Prostate gland (tissue), 2 donors: ENCODE measurements around the gene PLCH2. TPM values are rescaled to one million over a fixed set of nuclear protein-coding genes. Genes with fewer than 3 reads are reported as not detected.

Source experiments
- DNase-seq: peaks from one replicate; pipeline ENCODE4 v3.0.0-alpha.2; 2019; ENCODE audit warnings: low spot score
- H3K27ac ChIP-seq, 2 donors: fragments of 200-600 bp; sonication (generic); 2 replicates each; pipeline ENCODE4 v1.5.1; 2017 to 2019
- H3K27me3 ChIP-seq: fragments of 200-600 bp; sonication (generic); replicated peaks from 2 replicates; pipeline ENCODE4 v1.5.1; 2019; ENCODE audit not compliant: insufficient read depth
- H3K36me3 ChIP-seq, 2 donors: fragments of 200-600 bp; sonication (generic); 1 replicate in 1 of 2; 2 replicates in 1 of 2; pipeline versions ENCODE4 v1.5.1 to v1.8.1; 2017 to 2019
- H3K4me1 ChIP-seq: fragments of 200-600 bp; sonication (generic); replicated peaks from 2 replicates; pipeline ENCODE4 v1.5.1; 2019
- H3K4me3 ChIP-seq, 2 donors: fragments of 200-600 bp; sonication (generic); 2 replicates each; pipeline ENCODE4 v1.5.1; 2017 to 2019
- H3K9me3 ChIP-seq: fragments of 200-600 bp; sonication (generic); 2 replicates; pipeline ENCODE4 v1.5.1; 2017
- CTCF ChIP-seq, 4 experiments: fragments of 200-600 bp in 2 of 4; fragments of 450-650 bp in 2 of 4; sonication (generic) in 2 of 4; IDR thresholded peaks; 1 replicate in 3 of 4; 2 replicates in 1 of 4; pipeline ENCODE4 v1.5.1; 2016 to 2019; ENCODE audit warnings: antibody characterized with exemption in 4 of 4, mild to moderate bottlenecking in 2 of 4, moderate library complexity in 2 of 4
- POLR2A ChIP-seq: fragments of 450-650 bp; IDR thresholded peaks from one replicate; pipeline ENCODE4 v1.6.1; 2016; ENCODE audit warnings: antibody characterized with exemption, mild to moderate bottlenecking
- POLR2AphosphoS5 ChIP-seq: sonication (generic); formaldehyde crosslinking; IDR thresholded peaks from one replicate; pipeline ENCODE4 v1.6.1; 2017; ENCODE audit warnings: antibody characterized with exemption
- WGBS: methylation state at CpG from one replicate; pipeline ENCODE4 v1.1.5; 2018; 5-methylcytosine and 5-hydroxymethylcytosine counted together
- intact Hi-C: fragments of 100-400 bp; cut with DNase I; formaldehyde crosslinking; loops from one replicate; pipeline ENCODE4 v1.14.2; 2022
- total RNA-seq, 2 donors: library from RNA; depleted of rRNA; stranded (reverse); fragments of >200 nt; gene quantifications; one replicate each; pipeline ENCODE4 v1.1.0, GENCODE V29; 2016

The PLCH2 gene
- total RNA-seq, 2 donors from 2014 or later = 29.8 to 41.0 TPM

- H3K4me1 ChIP-seq = no peaks in the 10 kb centered on the region
- no peaks in the 10 kb centered on the region for H3K27me3 ChIP-seq
- WGBS = 73% methylated on average over 15 of the region's 17 CpGs
- no peaks in the 10 kb centered on the region for H3K9me3 ChIP-seq
- TF ChIP-seq POLR2AphosphoS5 (no peak), CTCF (IDR thresholded peaks at IDR 0.05) (no peak), POLR2A (no peak)
- no peak for DNase-seq
- no peak overlapping the region for H3K4me3 ChIP-seq
- no peak overlapping the region for H3K27ac ChIP-seq
- no peaks in the 10 kb centered on the region for H3K36me3 ChIP-seq
- intact Hi-C loops = no loop called here
Observed at GRCh38 chr1:2474104-2474844, 1.8 kb upstream of the PLCH2 start.

GRCh38 chr1:2474933-2475371, 1.1 kb upstream of the PLCH2 start:
- Histone ChIP-seq H3K9me3 (no peaks in the 10 kb centered on the region), H3K36me3 (no peaks in the 10 kb centered on the region), H3K27ac (no peak overlapping the region), H3K4me3 (no peak overlapping the region), H3K27me3 (no peaks in the 10 kb centered on the region), H3K4me1 (peaks cover 1% of the 10 kb centered on the region)
- no peak for TF ChIP-seq CTCF (IDR thresholded peaks at IDR 0.05)
- TF ChIP-seq POLR2A = no peak
- TF ChIP-seq POLR2AphosphoS5 = no peak
- DNase-seq = no peak
- WGBS = 74% methylated on average over 10 of the region's 13 CpGs
- intact Hi-C loops = no loop called here

GRCh38 chr1:2475571-2475970, 518 bp upstream of the PLCH2 start:
- no peak for DNase-seq
- Histone ChIP-seq H3K4me1 (peaks cover 7% of the 10 kb centered on the region), H3K9me3 (no peaks in the 10 kb centered on the region), H3K4me3 (no peak overlapping the region), H3K27ac (no peak overlapping the region), H3K36me3 (no peaks in the 10 kb centered on the region), H3K27me3 (no peaks in the 10 kb centered on the region)
- WGBS = 93% methylated on average over 11 of the region's 12 CpGs
- TF ChIP-seq POLR2A (no peak), CTCF (IDR thresholded peaks at IDR 0.05) (no peak), POLR2AphosphoS5 (no peak)
- intact Hi-C loops = no loop called here

GRCh38 chr1:2477309-2477708, 1.2 kb downstream of the PLCH2 start:
- intact Hi-C loops = no loop called here
- H3K36me3 ChIP-seq = no peaks in the 10 kb centered on the region
- 73% methylated on average over 12 of the region's 12 CpGs for WGBS
- DNase-seq = no peak
- no peak for TF ChIP-seq POLR2AphosphoS5
- H3K4me3 ChIP-seq = no peak overlapping the region
- no peaks in the 10 kb centered on the region for H3K9me3 ChIP-seq
- H3K27ac ChIP-seq = no peak overlapping the region
- H3K27me3 ChIP-seq = no peaks in the 10 kb centered on the region
- peaks cover 14% of the 10 kb centered on the region for H3K4me1 ChIP-seq

GRCh38 chr1:2477791-2478499, 1.9 kb downstream of the PLCH2 start:
- H3K9me3 ChIP-seq = no peaks in the 10 kb centered on the region
- 76% methylated on average over 33 of the region's 35 CpGs for WGBS
- H3K36me3 ChIP-seq = no peaks in the 10 kb centered on the region
- intact Hi-C loops = no loop called here
- H3K27me3 ChIP-seq = no peaks in the 10 kb centered on the region
- TF ChIP-seq POLR2A (no peak), POLR2AphosphoS5 (no peak), CTCF (IDR thresholded peaks at IDR 0.05) (no peak)
- H3K4me3 ChIP-seq = no peak overlapping the region
- no peak for DNase-seq
- H3K27ac ChIP-seq = no peak overlapping the region
- H3K4me1 ChIP-seq = peaks cover 14% of the 10 kb centered on the region
